ENCODE data around the gene EEF1G.
"Not testable (repeated sequence)": the region's sequence is repeated elsewhere in the genome, so short reads cannot be mapped to it uniquely, and the experiment has no call there.

Gene EEF1G

DNA sequence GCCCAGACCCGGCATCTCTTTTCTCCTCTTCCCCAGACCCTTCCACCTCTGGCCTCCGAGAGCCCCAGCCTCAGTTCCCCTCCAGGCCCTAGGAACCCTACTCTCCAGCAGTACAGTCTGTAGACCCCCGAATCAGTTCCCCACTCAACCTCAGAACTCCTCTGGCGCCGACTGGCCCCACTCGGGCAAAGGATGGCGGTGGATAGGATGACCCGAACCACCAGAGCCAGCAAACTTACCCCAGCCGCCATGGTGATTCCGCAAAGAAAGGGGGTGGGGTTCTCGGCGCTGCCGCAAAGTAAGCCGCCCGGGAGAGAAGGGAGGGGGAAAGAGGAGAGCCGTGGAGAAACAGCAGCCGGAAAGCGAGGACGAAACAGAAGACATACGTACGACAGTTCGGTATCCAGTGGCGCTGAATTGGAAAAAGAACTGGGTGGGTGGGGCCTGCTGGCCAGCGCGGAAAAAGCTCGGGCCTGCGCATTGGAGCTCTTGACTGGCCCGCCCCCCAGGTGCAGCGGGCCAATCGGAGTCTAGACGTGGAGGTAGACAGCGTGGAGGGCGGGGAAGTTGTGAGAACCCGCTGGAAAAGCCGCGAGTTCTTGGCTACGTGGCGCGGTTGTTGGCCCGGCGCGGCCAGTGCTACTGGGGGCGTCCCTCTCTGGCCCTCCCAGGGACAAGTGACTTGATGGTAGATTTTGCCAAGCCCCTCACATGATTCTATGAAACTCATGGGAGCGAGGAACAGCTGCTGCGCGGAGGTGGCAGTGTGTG lies at the start of gene EEF1G:
Gene EEF1G (minus strand): TSS at position 300 of the 771 bp plus-strand sequence. CDS start 49 bp downstream, at position 251.
- H3K4me3 ChIP-seq (ENCODE audit: control insufficient read depth, low read depth, low read length) = peak within 1 kb of the TSS; percentile 84
- no peak for TF ChIP-seq CTCF (conservative IDR thresholded peaks at IDR 0.05; ENCODE audit: control insufficient read depth, insufficient read depth, low read depth, low read length)
- DNase-seq (ENCODE audit: low read depth) = peak; percentile 100

DNA sequence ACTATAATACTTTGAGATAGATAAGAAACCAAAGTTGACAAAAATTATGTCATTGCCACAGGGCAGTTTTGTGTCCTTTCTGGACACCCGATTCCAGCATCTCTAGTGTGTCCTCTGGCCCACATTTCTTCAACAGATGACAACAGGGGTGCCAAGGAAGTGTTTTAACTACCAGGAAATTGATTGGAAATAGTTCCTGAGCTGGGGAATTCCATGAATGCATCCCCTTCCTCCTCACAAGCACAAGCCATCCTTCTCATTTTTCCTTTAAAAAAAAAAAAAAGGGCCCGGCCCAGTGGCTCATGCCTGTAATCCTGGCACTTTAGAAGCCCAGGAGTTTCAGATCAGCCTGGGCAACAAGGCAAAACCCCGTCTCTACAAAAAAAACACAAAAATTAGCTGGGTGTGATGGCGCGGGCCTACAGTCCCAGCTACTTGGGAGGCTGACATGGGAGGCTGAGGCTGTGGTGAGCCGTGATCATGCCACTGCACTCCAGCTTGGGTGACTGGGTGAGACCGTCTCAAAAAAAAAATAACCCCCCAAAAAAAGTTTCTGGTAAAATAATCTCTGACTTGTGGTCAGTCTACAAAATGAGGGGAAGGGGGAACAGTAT lies 48.9 kb upstream of the EEF1G start:
- H3K4me3 ChIP-seq (ENCODE audit: control insufficient read depth, low read depth, low read length) = no peak overlapping the region
- TF ChIP-seq CTCF (conservative IDR thresholded peaks at IDR 0.05; ENCODE audit: control insufficient read depth, insufficient read depth, low read depth, low read length) = no peak
- no peak for DNase-seq (ENCODE audit: low read depth)

DNA sequence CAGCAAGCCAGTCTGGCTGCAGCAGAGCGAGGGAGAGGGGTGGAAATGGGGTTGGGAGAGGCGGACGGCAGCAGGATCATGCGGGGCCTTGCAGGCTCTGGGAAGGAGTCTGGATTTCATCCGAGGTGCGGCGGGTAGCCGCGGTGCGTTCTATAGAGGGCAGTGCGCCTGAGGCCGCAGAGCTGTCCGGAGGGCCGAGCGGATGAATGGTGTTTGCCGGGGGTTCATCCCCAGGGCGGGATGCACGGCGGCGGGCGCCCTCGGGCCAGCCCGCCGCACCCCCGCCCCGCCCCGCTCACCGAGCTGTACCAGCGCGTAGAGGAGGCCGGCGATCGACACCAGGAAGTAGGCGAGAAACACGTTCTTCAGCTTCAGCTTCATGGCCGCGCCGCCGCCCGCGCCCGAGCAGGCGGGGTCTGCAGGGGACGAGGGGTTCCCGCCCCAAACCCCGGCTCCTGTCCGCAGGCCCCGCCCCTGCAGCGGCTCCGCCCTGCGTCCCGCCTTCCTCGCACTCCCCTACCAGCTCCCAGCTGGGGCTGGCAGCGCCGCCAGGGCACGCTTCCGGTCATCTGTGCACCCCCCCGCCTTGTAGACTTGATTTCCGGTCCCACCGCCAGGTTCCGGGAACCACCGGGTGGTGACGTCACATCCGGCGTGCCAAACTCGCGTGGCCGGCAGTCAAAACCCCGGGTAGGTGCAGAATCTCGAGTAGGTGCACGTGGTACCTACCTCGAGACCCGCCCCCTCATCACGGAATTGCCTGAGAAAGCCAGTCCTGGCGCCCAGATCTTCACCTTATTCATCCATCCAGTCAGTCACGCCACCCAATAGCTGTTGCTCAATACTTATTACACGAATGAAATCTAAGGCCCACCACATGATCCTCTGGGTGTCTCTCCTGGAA lies 48.1 kb upstream of the EEF1G start, which contains the start of gene B3GAT3:
Gene B3GAT3 (minus strand): TSS at position 420 of the 904 bp plus-strand sequence. CDS start 39 bp downstream, at position 381.
- peak within 1 kb of the TSS; percentile 88 for H3K4me3 ChIP-seq (ENCODE audit: control insufficient read depth, low read depth, low read length)
- DNase-seq (ENCODE audit: low read depth) = peak; percentile 97
- no peak for TF ChIP-seq CTCF (conservative IDR thresholded peaks at IDR 0.05; ENCODE audit: control insufficient read depth, insufficient read depth, low read depth, low read length)

- TF ChIP-seq CTCF (conservative IDR thresholded peaks at IDR 0.05; ENCODE audit: control insufficient read depth, insufficient read depth, low read depth, low read length) = no peak
- H3K4me3 ChIP-seq (ENCODE audit: control insufficient read depth, low read depth, low read length) = peak overlapping the region; percentile 88
- no peak for DNase-seq (ENCODE audit: low read depth)
Measured at GRCh38 chr11:62621027-62621566, 47.4 kb upstream of the EEF1G start.

DNA sequence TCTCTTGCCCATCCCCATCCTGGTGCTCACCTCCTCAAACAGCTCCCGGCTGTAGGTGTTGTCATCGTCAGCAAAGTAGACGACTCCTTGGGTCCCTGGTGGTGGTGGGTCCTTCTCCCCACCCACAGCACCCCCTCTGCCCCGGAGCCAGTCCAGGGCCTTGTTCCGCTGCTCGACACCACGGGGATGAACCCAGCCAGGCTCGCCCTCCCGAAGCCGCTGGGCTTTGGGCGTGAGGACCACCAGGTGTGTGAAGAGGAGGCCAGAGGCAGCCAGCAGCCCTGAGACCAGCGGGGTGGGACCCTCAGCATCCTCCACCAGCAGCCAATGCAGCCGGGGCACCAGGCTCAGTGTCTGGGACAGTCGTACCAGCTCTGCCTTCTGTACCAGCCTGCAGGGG lies 43.3 kb upstream of the EEF1G start:
- not testable (repeated sequence) for DNase-seq (ENCODE audit: low read depth); H3K4me3 ChIP-seq (ENCODE audit: control insufficient read depth, low read depth, low read length)

DNA sequence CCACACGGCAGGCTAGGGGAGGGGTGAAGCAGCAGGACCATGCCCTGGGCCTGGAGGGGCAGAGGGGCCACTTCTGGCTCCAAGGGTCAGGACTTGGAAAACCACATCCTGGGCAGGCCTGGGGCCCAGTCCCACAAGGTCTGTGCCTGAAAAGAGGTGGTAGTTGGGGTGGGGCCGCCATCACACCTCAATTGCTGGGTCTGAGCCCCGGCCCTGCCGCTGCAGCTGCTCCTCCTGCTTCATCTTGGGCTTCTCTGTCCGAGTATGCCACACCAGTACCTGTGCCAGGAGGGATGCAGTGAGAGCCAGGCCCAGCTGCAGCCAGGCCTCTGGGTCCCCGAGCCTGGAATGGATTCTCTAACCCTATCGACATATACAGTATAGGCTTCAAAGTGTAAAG lies 41.8 kb upstream of the EEF1G start:
- DNase-seq (ENCODE audit: low read depth) = no peak
- H3K4me3 ChIP-seq (ENCODE audit: control insufficient read depth, low read depth, low read length) = no peak overlapping the region
- no peak for TF ChIP-seq CTCF (conservative IDR thresholded peaks at IDR 0.05; ENCODE audit: control insufficient read depth, insufficient read depth, low read depth, low read length)
